BLaER1 (cell line): ENCODE results near the gene KIT.

Experiments
- H3K27ac ChIP-seq: shearing (Covaris generic); formaldehyde crosslinking; 2 replicates; pipeline ENCODE4 v1.8.1; 2022
- H3K27me3 ChIP-seq: shearing (Covaris generic); formaldehyde crosslinking; 2 replicates; pipeline ENCODE4 v1.8.1; 2022
- H3K36me3 ChIP-seq: shearing (Covaris generic); formaldehyde crosslinking; 2 replicates; pipeline ENCODE4 v1.8.1; 2022
- H3K4me1 ChIP-seq: shearing (Covaris generic); formaldehyde crosslinking; 2 replicates; pipeline ENCODE4 v1.8.1; 2022
- H3K4me2 ChIP-seq: shearing (Covaris generic); formaldehyde crosslinking; 2 replicates; pipeline ENCODE4 v1.8.1; 2022
- H3K4me3 ChIP-seq: shearing (Covaris generic); formaldehyde crosslinking; 2 replicates; pipeline ENCODE4 v1.8.1; 2022
- H3K9ac ChIP-seq: shearing (Covaris generic); formaldehyde crosslinking; 2 replicates; pipeline ENCODE4 v1.8.1; 2022
- H3K9me3 ChIP-seq: shearing (Covaris generic); formaldehyde crosslinking; 2 replicates; pipeline ENCODE4 v1.8.1; 2022
- H4K20me1 ChIP-seq: shearing (Covaris generic); formaldehyde crosslinking; 2 replicates; pipeline ENCODE4 v1.8.1; 2022
- Cebpa-rat ChIP-seq: shearing (Covaris generic); IDR thresholded peaks from 2 replicates; pipeline ENCODE4 v1.8.1; 2022

KIT gene

DNA sequence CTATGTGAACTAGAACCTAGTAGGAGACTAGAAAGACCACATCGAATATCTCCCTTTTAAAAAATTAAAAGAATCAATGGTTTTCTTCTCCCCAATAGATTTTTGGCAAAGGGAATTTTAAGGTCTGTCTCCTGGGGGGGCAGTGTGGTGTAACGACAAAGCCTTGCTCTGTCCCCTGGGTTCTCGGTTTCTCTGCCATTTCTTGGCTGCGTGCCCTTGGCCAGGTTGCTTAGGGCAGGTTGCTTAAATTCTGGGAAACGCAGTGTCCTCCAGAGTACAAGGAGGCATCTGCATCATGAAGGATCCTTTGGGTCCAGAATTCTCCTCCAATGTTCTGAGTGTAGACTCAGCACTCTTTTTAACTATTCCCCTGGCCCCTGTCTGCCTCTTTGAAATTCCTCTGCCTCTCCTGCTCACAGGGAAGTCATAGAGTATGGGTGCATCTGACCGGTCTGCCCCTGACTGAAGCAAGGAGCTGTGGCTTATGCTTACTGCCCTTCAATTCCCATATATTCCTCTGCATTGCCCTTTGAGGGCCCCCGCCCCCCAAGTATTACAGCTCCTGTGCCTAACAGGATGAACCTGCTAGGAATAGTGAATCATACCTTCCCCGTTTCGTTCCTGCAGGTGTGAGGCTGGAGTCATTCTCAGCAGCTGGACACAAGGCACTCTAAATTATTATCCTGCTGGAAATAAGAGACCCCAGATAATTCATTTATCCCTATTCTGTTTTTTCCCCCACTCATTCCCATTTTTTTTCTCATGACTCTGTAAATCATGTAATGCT, 2.2 kb downstream of the KIT start:
- H3K27me3 ChIP-seq, result peaks cover 62% of the 10 kb centered on the region
- peak overlapping the region; percentile 73 for H3K4me3 ChIP-seq
- TF ChIP-seq Cebpa-rat, result no peak
- H3K9me3 ChIP-seq, result no peaks in the 10 kb centered on the region
- no peaks in the 10 kb centered on the region for H3K36me3 ChIP-seq
- peaks cover 10% of the 10 kb centered on the region; the same call in 1 of the 2 replicates for H4K20me1 ChIP-seq
- H3K4me2 ChIP-seq, result peak overlapping the region; percentile 95
- H3K9ac ChIP-seq, result peak overlapping the region; percentile 72; the same call in 1 of the 2 replicates
- peaks cover 22% of the 10 kb centered on the region for H3K4me1 ChIP-seq
- H3K27ac ChIP-seq, result no peak overlapping the region

GRCh38 chr4:54660591-54660990, 2.8 kb downstream of the KIT start:
- H3K4me1 ChIP-seq, result peaks cover 22% of the 10 kb centered on the region
- H3K4me3 ChIP-seq, result no peak overlapping the region
- H4K20me1 ChIP-seq, result peaks cover 10% of the 10 kb centered on the region; the same call in 1 of the 2 replicates
- H3K9ac ChIP-seq, result no peak overlapping the region
- H3K36me3 ChIP-seq, result no peaks in the 10 kb centered on the region
- H3K27ac ChIP-seq, result no peak overlapping the region
- no peak for TF ChIP-seq Cebpa-rat
- H3K9me3 ChIP-seq, result no peaks in the 10 kb centered on the region
- peaks cover 62% of the 10 kb centered on the region for H3K27me3 ChIP-seq
- peak overlapping the region; percentile 95; the same call in 1 of the 2 replicates for H3K4me2 ChIP-seq

DNA sequence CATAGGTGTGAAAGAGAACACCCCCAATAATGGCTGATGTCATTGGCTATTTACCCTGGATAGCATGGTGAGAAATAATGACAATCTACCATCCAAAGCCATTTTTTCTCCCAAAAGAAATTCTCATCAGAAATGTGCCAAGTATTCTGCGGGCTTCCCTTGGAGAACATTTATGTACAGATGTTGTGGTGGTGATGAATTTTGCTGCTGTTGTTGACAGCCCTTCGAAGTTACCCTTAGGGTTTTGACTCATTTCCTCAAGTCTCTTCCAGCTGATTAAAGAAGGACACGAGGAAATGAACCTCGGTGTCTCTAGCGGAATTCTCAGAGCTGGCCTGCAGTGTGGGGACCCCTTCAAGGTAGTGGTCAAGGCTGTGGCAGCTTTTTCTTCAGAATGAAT, 3.4 kb downstream of the KIT start:
- no peak overlapping the region for H3K4me3 ChIP-seq
- H3K4me2 ChIP-seq, result no peak overlapping the region
- no peak for TF ChIP-seq Cebpa-rat
- peaks cover 22% of the 10 kb centered on the region for H3K4me1 ChIP-seq
- H3K9ac ChIP-seq, result no peak overlapping the region
- H3K36me3 ChIP-seq, result no peaks in the 10 kb centered on the region
- H3K9me3 ChIP-seq, result no peaks in the 10 kb centered on the region
- no peak overlapping the region for H3K27ac ChIP-seq
- peaks cover 57% of the 10 kb centered on the region for H3K27me3 ChIP-seq
- peaks cover 10% of the 10 kb centered on the region; the same call in 1 of the 2 replicates for H4K20me1 ChIP-seq

GRCh38 chr4:54661686-54662085, 3.9 kb downstream of the KIT start:
- H3K9me3 ChIP-seq, result no peaks in the 10 kb centered on the region
- H3K27ac ChIP-seq, result no peak overlapping the region
- no peak for TF ChIP-seq Cebpa-rat
- peaks cover 52% of the 10 kb centered on the region for H3K27me3 ChIP-seq
- H3K4me3 ChIP-seq, result no peak overlapping the region
- no peak overlapping the region for H3K9ac ChIP-seq
- H3K36me3 ChIP-seq, result no peaks in the 10 kb centered on the region
- peaks cover 10% of the 10 kb centered on the region; the same call in 1 of the 2 replicates for H4K20me1 ChIP-seq
- peaks cover 22% of the 10 kb centered on the region for H3K4me1 ChIP-seq
- H3K4me2 ChIP-seq, result no peak overlapping the region

GRCh38 chr4:54662123-54662522, 4.4 kb downstream of the KIT start:
- Histone ChIP-seq H4K20me1 (peaks cover 10% of the 10 kb centered on the region; the same call in 1 of the 2 replicates), H3K36me3 (no peaks in the 10 kb centered on the region), H3K9ac (no peak overlapping the region), H3K4me1 (peaks cover 21% of the 10 kb centered on the region), H3K27me3 (peaks cover 47% of the 10 kb centered on the region), H3K4me2 (no peak overlapping the region), H3K4me3 (no peak overlapping the region), H3K27ac (no peak overlapping the region), H3K9me3 (no peaks in the 10 kb centered on the region)
- TF ChIP-seq Cebpa-rat, result no peak

- H3K4me1 ChIP-seq, result peaks cover 18% of the 10 kb centered on the region
- no peak for TF ChIP-seq Cebpa-rat
- no peak overlapping the region for H3K9ac ChIP-seq
- no peak overlapping the region for H3K4me3 ChIP-seq
- no peaks in the 10 kb centered on the region for H3K36me3 ChIP-seq
- no peaks in the 10 kb centered on the region for H3K9me3 ChIP-seq
- H4K20me1 ChIP-seq, result peaks cover 10% of the 10 kb centered on the region; the same call in 1 of the 2 replicates
- peaks cover 38% of the 10 kb centered on the region for H3K27me3 ChIP-seq
- H3K27ac ChIP-seq, result no peak overlapping the region
- H3K4me2 ChIP-seq, result no peak overlapping the region
These were observed 5.3 kb downstream of the KIT start for GRCh38 chr4:54662901-54663585.

DNA sequence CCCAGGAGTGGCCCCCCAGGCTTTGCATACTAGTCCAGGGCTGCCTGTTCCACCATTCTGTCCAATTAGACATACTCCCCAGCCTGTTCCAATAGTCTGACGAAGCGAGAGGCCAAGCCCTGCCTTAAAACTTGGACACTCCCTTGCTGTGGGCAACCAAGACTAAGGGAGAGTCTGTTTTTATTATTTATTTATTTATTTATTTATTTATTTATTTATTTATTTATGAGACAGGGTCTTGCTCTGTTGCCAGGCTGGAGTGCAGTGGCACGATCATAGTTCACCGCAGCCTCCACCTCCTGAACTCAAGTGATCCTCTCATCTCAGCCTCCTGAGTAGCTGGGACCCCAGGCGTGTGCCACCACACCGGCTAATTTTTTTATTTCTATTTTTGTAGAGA, 6.6 kb downstream of the KIT start:
- TF ChIP-seq Cebpa-rat, result no peak
- no peaks in the 10 kb centered on the region for H3K36me3 ChIP-seq
- no peak overlapping the region for H3K4me3 ChIP-seq
- peaks cover 25% of the 10 kb centered on the region for H3K27me3 ChIP-seq
- H3K4me1 ChIP-seq, result peaks cover 16% of the 10 kb centered on the region
- peaks cover 10% of the 10 kb centered on the region; the same call in 1 of the 2 replicates for H4K20me1 ChIP-seq
- H3K4me2 ChIP-seq, result no peak overlapping the region
- H3K27ac ChIP-seq, result no peak overlapping the region
- no peak overlapping the region for H3K9ac ChIP-seq
- no peaks in the 10 kb centered on the region for H3K9me3 ChIP-seq

GRCh38 chr4:54668014-54668611, 10.4 kb downstream of the KIT start:
- H3K27me3 ChIP-seq, result no peaks in the 10 kb centered on the region
- H3K9me3 ChIP-seq, result no peaks in the 10 kb centered on the region
- H3K27ac ChIP-seq, result no peak overlapping the region
- H3K36me3 ChIP-seq, result no peaks in the 10 kb centered on the region
- TF ChIP-seq Cebpa-rat, result no peak
- no peaks in the 10 kb centered on the region for H4K20me1 ChIP-seq
- no peak overlapping the region for H3K4me3 ChIP-seq
- no peak overlapping the region for H3K9ac ChIP-seq
- 0 out of 2 replicates have a peak, but pooled peaks cover 10% of the 10 kb centered on the region for H3K4me1 ChIP-seq
- H3K4me2 ChIP-seq, result no peak overlapping the region

DNA sequence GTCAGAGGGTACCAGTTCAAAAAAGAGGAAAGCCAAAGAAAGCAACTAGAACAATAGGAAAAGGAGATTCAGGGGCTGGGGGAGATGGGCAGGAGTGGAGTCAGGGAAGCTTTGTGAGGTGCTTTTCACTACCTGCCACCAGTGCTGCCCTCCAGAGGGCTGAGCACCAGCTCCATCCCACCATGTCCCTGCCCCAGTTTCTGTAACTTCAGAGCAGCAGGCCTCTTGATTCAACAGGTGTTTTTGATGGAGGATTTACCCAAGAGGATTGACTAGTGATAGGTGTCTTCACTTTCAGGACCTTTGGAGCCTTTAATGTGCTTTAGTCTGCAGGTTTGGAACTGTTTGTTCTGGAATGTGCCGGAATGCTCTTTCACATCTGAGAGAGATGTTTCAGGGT, 12.1 kb downstream of the KIT start:
- Histone ChIP-seq H4K20me1 (no peaks in the 10 kb centered on the region), H3K4me3 (no peak overlapping the region), H3K4me1 (0 out of 2 replicates have a peak, but pooled peaks cover 10% of the 10 kb centered on the region), H3K9ac (no peak overlapping the region), H3K27ac (no peak overlapping the region), H3K4me2 (no peak overlapping the region), H3K9me3 (no peaks in the 10 kb centered on the region), H3K36me3 (no peaks in the 10 kb centered on the region), H3K27me3 (no peaks in the 10 kb centered on the region)
- TF ChIP-seq Cebpa-rat, result no peak
